MCF 10A (cell line): Measurements from ENCODE around the gene MISFA. TPM values are rescaled to one million over a fixed set of nuclear protein-coding genes. Genes with fewer than 3 reads are reported as not detected.

Source experiments
- BruUV-seq: library from RNA; stranded (reverse); fragments of 400-500 nt; replicated peaks from 2 replicates; lab custom pipeline; 2021; lab: Mats Ljungman, UMichigan
- CTCF ChIA-PET: fragments of 300-600 bp; sonication (Branson Sonifier 250); formaldehyde crosslinking; extraction: SDS; loops from one replicate; lab custom pipeline; 2021; ENCODE audit warnings: antibody characterized with exemption, inconsistent platforms; lab: Yijun Ruan, JAX
- POLR2A ChIA-PET: fragments of 300-600, 350-650 bp; sonication (Branson Sonifier 250); formaldehyde crosslinking; extraction: SDS; loops from one replicate; lab custom pipeline; 2020; ENCODE audit warnings: antibody characterized with exemption, inconsistent platforms; lab: Yijun Ruan, JAX
- DNase-seq: peaks from one replicate; pipeline ENCODE4 v3.0.0-alpha.2; 2018; ENCODE audit not compliant: unreplicated experiment
- H3K27ac Mint-ChIP-seq: one replicate; pipeline ENCODE4 v1.8.0; 2022; ENCODE audit warnings: mild to moderate bottlenecking, low read depth, mixed read lengths; ENCODE audit not compliant: unreplicated experiment
- H3K27me3 Mint-ChIP-seq: one replicate; pipeline ENCODE4 v1.8.0; 2022; ENCODE audit warnings: mixed read lengths; ENCODE audit not compliant: insufficient read depth, unreplicated experiment
- H3K36me3 Mint-ChIP-seq: one replicate; pipeline ENCODE4 v1.8.0; 2022; ENCODE audit warnings: mild to moderate bottlenecking, moderate library complexity, mixed read lengths; ENCODE audit not compliant: insufficient read depth, unreplicated experiment
- H3K4me1 Mint-ChIP-seq: one replicate; pipeline ENCODE4 v1.8.0; 2022; ENCODE audit warnings: mixed read lengths; ENCODE audit not compliant: insufficient read depth, unreplicated experiment
- H3K4me3 Mint-ChIP-seq: one replicate; pipeline ENCODE4 v1.8.0; 2022; ENCODE audit warnings: mild to moderate bottlenecking, moderate library complexity, mixed read lengths; ENCODE audit not compliant: unreplicated experiment
- H3K9me3 Mint-ChIP-seq: one replicate; pipeline ENCODE4 v1.8.0; 2022; ENCODE audit warnings: mixed read lengths; ENCODE audit not compliant: unreplicated experiment
- CTCF ChIP-seq: fragments of 200-600 bp; IDR thresholded peaks from one replicate; pipeline ENCODE4 v1.8.0; 2022; ENCODE audit warnings: antibody characterized with exemption, mild to moderate bottlenecking; ENCODE audit not compliant: unreplicated experiment
- intact Hi-C: fragments of 100-400 bp; cut with micrococcal nuclease; formaldehyde crosslinking; loops from 2 replicates; pipeline ENCODE4 v1.14.1; 2022
- total RNA-seq: library from RNA; stranded (reverse); gene quantifications from 2 replicates; pipeline ENCODE4 v1.2.3, GENCODE V29; 2022

MISFA gene
- total RNA-seq, 1 experiment from 2014 or later, result 2.4 TPM

GRCh38 chr11:18650353-18650752 lies 50.8 kb downstream of the MISFA start:
- Mint-ChIP-seq H3K4me3 (no peak overlapping the region), H3K27ac (no peak overlapping the region), H3K27me3 (no peaks in the 10 kb centered on the region), H3K4me1 (no peaks in the 10 kb centered on the region), H3K36me3 (peaks cover 6% of the 10 kb centered on the region), H3K9me3 (no peaks in the 10 kb centered on the region)
- TF ChIP-seq CTCF, result no peak
- CTCF ChIA-PET, result interaction anchor here (0.6 to 1.5 kb wide), 5 partner anchors 9 to 159 kb away, joined by 3 to 4 read pairs (median 3); no protein-coding TSS in a partner anchor
- DNase-seq, result no peak
- intact Hi-C loops, result loop anchor here (5.0 kb wide), 1 partner anchor 408 kb away; no protein-coding TSS in a partner anchor
- POLR2A ChIA-PET, result no interaction called here
- no TSS peak for BruUV-seq

- H3K4me3 Mint-ChIP-seq, result no peak overlapping the region
- H3K4me1 Mint-ChIP-seq, result no peaks in the 10 kb centered on the region
- H3K36me3 Mint-ChIP-seq, result peaks cover 6% of the 10 kb centered on the region
- intact Hi-C loops, result loop anchor here (1.0 to 5.0 kb wide), 2 partner anchors 111 to 409 kb away; no protein-coding TSS in a partner anchor
- ChIA-PET POLR2A (no interaction called here), CTCF (interaction anchor here (0.6 to 2.7 kb wide), 11 partner anchors 10 to 551 kb away, joined by 3 to 11 read pairs (median 3); no protein-coding TSS in a partner anchor)
- DNase-seq, result peak; percentile 71
- H3K27ac Mint-ChIP-seq, result no peak overlapping the region
- BruUV-seq, result no TSS peak
- no peaks in the 10 kb centered on the region for H3K9me3 Mint-ChIP-seq
- no peaks in the 10 kb centered on the region for H3K27me3 Mint-ChIP-seq
- TF ChIP-seq CTCF, result peak; percentile 40
Observed at GRCh38 chr11:18650859-18651557, 51.4 kb downstream of the MISFA start.

Other genes with a start within 250 kb of the MISFA start
- gene LDHA, start 205.2 kb upstream of the MISFA start, total RNA-seq, result 516 and 739 TPM in 2 replicates
- gene LDHC, start 187.5 kb upstream of the MISFA start, total RNA-seq, result not detected in 2 replicates
- gene LDHAL6A, start 143.9 kb upstream of the MISFA start, total RNA-seq, result not detected in 2 replicates
- gene TSG101, start 72.8 kb upstream of the MISFA start, total RNA-seq, result 70.8 and 78.4 TPM in 2 replicates
- gene UEVLD, start 11.1 kb upstream of the MISFA start, total RNA-seq, result 22.8 and 24.8 TPM in 2 replicates
- gene SPTY2D1, start 34.6 kb downstream of the MISFA start, total RNA-seq, result 26.8 and 30.2 TPM in 2 replicates
- 0.30 and 0.49 TPM in 2 replicates for gene TMEM86A, start 99.0 kb downstream of the MISFA start, total RNA-seq
- gene IGSF22, start 126.4 kb downstream of the MISFA start, total RNA-seq, result not detected in 2 replicates
- gene PTPN5, start 192.0 kb downstream of the MISFA start, total RNA-seq, result not detected in 2 replicates